ENCODE measurements around the gene BEST3. TPM values are rescaled to one million over a fixed set of nuclear protein-coding genes. Genes with fewer than 3 reads are reported as not detected.

Gene BEST3
- total RNA-seq, 1 experiment from 2014 or later: 1.3 TPM

Other genes starting within 250 kb of the BEST3 start
- gene FRS2, start 228.9 kb downstream of the BEST3 start, total RNA-seq (2014; rRNA removed; shearing (Covaris generic)): 42.4 and 43.6 TPM in 2 replicates
- 417 and 440 TPM in 2 replicates for gene CCT2, start 113.8 kb downstream of the BEST3 start, total RNA-seq (2014; rRNA removed; shearing (Covaris generic))
- not detected in 2 replicates for gene LRRC10, start 88.4 kb downstream of the BEST3 start, total RNA-seq (2014; rRNA removed; shearing (Covaris generic))
- 14.6 and 25.6 TPM in 2 replicates for gene RAB3IP, start 39.6 kb upstream of the BEST3 start, total RNA-seq (2014; rRNA removed; shearing (Covaris generic))
- not detected in 2 replicates for gene MYRFL, start 125.9 kb upstream of the BEST3 start, total RNA-seq (2014; rRNA removed; shearing (Covaris generic))

Data from A172 (cell line).